Activated CD4-positive, alpha-beta T cell treated with anti-CD3 and anti-CD28 coated beads for 36 hours (primary cell): ENCODE measurements around the gene FSTL4. TPM values are rescaled to one million over a fixed set of nuclear protein-coding genes. Genes with fewer than 3 reads are reported as not detected.

Experiments used
- ATAC-seq: fragments of 200-7000 bp; cut with Tn5 transposase; one replicate; pipeline ENCODE4 v1.10.0; 2021; ENCODE audit warnings: mild to moderate bottlenecking, moderate library complexity
- CTCF ChIA-PET: fragments of 350-600 bp; sonication (Branson Sonifier 250); formaldehyde crosslinking; loops from one replicate; lab custom pipeline; 2021; ENCODE audit warnings: antibody characterized with exemption; lab: Charles Lee
- POLR2A ChIA-PET: fragments of 350-600 bp; sonication (Branson Sonifier 250); formaldehyde crosslinking; loops from one replicate; lab custom pipeline; 2021; ENCODE audit warnings: antibody characterized with exemption, inconsistent platforms; lab: Charles Lee
- DNase-seq: peaks from one replicate; pipeline ENCODE4 v3.0.0-alpha.2; 2020
- H3K27ac Mint-ChIP-seq: one replicate; pipeline ENCODE4 v1.8.0; 2021; ENCODE audit warnings: mixed read lengths
- H3K27me3 Mint-ChIP-seq: one replicate; pipeline ENCODE4 v1.8.0; 2021; ENCODE audit warnings: mixed read lengths
- H3K36me3 Mint-ChIP-seq: one replicate; pipeline ENCODE4 v1.8.0; 2021; ENCODE audit warnings: low read depth, mixed read lengths
- H3K4me1 Mint-ChIP-seq: one replicate; pipeline ENCODE4 v1.8.0; 2021; ENCODE audit warnings: mixed read lengths
- H3K4me3 Mint-ChIP-seq: one replicate; pipeline ENCODE4 v1.8.0; 2021; ENCODE audit warnings: mild to moderate bottlenecking, moderate library complexity, mixed read lengths
- H3K9me3 Mint-ChIP-seq: one replicate; pipeline ENCODE4 v1.8.0; 2021; ENCODE audit warnings: low read depth, mixed read lengths
- intact Hi-C, 2 experiments: fragments of 100-400 bp; cut with DNase I in 1 of 2; cut with micrococcal nuclease in 1 of 2; formaldehyde crosslinking; loops; one replicate each; pipeline versions ENCODE4 v1.14.2 to v1.15.1; 2022 to 2024; cut with DNase I, micrococcal nuclease
- total RNA-seq, 2 experiments: library from RNA; stranded (reverse); gene quantifications; one replicate each; pipeline ENCODE4 v1.2.3, GENCODE V29; 2021

Gene FSTL4
- total RNA-seq, 2 experiments from 2014 or later = not detected

DNA sequence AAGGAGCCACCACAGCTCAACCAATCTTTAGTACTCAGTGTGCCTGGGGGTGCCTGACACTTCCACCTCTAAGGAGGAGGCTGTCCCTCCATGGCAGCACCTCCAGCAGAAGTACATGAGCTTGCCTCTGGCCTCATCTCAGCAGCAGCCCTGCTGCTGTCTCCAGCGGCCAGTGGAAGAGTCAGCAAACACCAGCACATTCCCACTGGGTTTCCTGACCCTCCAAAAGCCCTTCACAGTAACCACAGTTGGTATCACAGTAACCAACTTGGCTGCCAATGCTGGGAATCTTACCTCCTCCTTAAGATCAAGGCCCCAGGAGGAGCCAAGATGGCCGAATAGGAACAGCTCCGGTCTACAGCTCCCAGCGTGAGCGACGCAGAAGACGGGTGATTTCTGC, 29.4 kb downstream of the FSTL4 start:
- intact Hi-C loops = no loop called here
- no peak for DNase-seq
- no peak for ATAC-seq
- H3K9me3 Mint-ChIP-seq = no peaks in the 10 kb centered on the region
- ChIA-PET POLR2A (no interaction called here), CTCF (interaction anchor here (0.7 kb wide), 1 partner anchor 164 kb away, joined by 3 read pairs; no protein-coding TSS in a partner anchor)
- H3K4me1 Mint-ChIP-seq = no peaks in the 10 kb centered on the region
- no peaks in the 10 kb centered on the region for H3K36me3 Mint-ChIP-seq
- H3K4me3 Mint-ChIP-seq = no peak overlapping the region
- peaks cover 17% of the 10 kb centered on the region for H3K27me3 Mint-ChIP-seq
- no peak overlapping the region for H3K27ac Mint-ChIP-seq

DNA sequence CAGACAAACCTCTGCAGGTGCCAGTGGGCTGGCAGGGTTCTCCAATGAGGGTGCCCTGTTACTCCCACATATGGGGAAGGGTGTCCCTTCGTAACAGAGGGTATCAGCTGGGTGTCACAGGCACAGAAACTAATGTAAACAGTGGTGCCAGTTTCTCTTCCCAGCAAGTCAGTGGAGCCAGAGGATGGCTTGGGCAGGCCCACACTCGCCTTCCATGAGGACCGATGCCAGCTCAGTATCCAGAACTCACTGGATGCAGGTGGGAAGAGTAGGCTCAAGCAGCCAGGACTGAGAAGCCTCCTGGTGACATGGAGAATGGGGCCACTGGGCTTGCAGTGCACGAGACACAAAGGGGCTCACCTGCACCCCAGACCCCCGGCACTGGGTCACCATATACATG, 30.4 kb downstream of the FSTL4 start:
- no peaks in the 10 kb centered on the region for H3K9me3 Mint-ChIP-seq
- CTCF ChIA-PET = no interaction called here

GRCh38 chr5:133581348-133581747, 31.0 kb downstream of the FSTL4 start:
- ChIA-PET CTCF (no interaction called here), POLR2A (no interaction called here)
- no peaks in the 10 kb centered on the region for H3K4me1 Mint-ChIP-seq
- no peaks in the 10 kb centered on the region for H3K36me3 Mint-ChIP-seq
- H3K27ac Mint-ChIP-seq = no peak overlapping the region
- no peak for DNase-seq
- no peak for ATAC-seq
- H3K9me3 Mint-ChIP-seq = no peaks in the 10 kb centered on the region
- intact Hi-C loops = no loop called here
- peaks cover 20% of the 10 kb centered on the region for H3K27me3 Mint-ChIP-seq
- H3K4me3 Mint-ChIP-seq = no peak overlapping the region

More for the DNA sequence above, 30.4 kb downstream of the FSTL4 start:
- ATAC-seq (no peak), DNase-seq (no peak)
- no peaks in the 10 kb centered on the region for H3K36me3 Mint-ChIP-seq
- no peaks in the 10 kb centered on the region for H3K4me1 Mint-ChIP-seq
- no peak overlapping the region for H3K4me3 Mint-ChIP-seq
- no peak overlapping the region for H3K27ac Mint-ChIP-seq
- POLR2A ChIA-PET = no interaction called here
- intact Hi-C loops = no loop called here
- H3K27me3 Mint-ChIP-seq = peaks cover 20% of the 10 kb centered on the region

DNA sequence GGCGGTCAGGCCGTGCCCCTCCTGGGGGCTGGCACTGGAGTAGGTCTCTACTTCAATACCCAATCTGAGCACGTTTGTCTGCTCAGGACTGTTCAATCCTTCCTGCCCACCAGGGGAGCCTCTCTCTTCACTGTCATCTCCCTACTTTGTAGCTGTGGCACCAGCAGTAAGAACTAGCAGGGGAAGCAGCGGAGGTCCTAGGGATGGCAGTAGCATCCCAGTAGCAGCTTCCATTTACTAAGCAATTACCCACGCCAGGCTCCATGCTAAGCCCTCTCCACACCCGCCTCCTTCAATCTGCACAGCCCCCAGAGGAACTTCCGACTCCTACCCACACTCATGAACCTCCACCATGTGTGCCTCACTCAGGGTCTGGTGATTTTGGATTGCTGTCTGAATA, 31.7 kb downstream of the FSTL4 start:
- ChIA-PET POLR2A (no interaction called here), CTCF (interaction anchor here (0.5 kb wide), 1 partner anchor 131 kb away, joined by 3 read pairs; no protein-coding TSS in a partner anchor)
- Mint-ChIP-seq H3K4me1 (no peaks in the 10 kb centered on the region), H3K36me3 (no peaks in the 10 kb centered on the region), H3K27ac (no peak overlapping the region), H3K4me3 (no peak overlapping the region), H3K9me3 (no peaks in the 10 kb centered on the region), H3K27me3 (peaks cover 23% of the 10 kb centered on the region)
- ATAC-seq (no peak), DNase-seq (no peak)
- intact Hi-C loops = no loop called here

- Mint-ChIP-seq H3K36me3 (no peaks in the 10 kb centered on the region), H3K4me3 (no peak overlapping the region), H3K27ac (no peak overlapping the region), H3K4me1 (no peaks in the 10 kb centered on the region), H3K9me3 (no peaks in the 10 kb centered on the region), H3K27me3 (peaks cover 27% of the 10 kb centered on the region)
- POLR2A ChIA-PET = no interaction called here
- DNase-seq (no peak), ATAC-seq (no peak)
- intact Hi-C loops = no loop called here
- CTCF ChIA-PET = interaction anchor here (0.5 kb wide), 1 partner anchor 225 kb away, joined by 3 read pairs; no protein-coding TSS in a partner anchor
Measured at GRCh38 chr5:133579766-133580165, 32.6 kb downstream of the FSTL4 start.

GRCh38 chr5:133569347-133569746, 43.0 kb downstream of the FSTL4 start:
- no peaks in the 10 kb centered on the region for H3K4me1 Mint-ChIP-seq
- intact Hi-C loops = loop anchor here in 1 of 2 experiments (5.0 kb wide), 1 partner anchor 43 kb away; the partner anchor contains the start of gene FSTL4
- ATAC-seq (no peak), DNase-seq (no peak)
- no peak overlapping the region for H3K4me3 Mint-ChIP-seq
- H3K36me3 Mint-ChIP-seq = peaks cover 2% of the 10 kb centered on the region
- CTCF ChIA-PET = interaction anchor here (0.6 to 1.4 kb wide), 2 partner anchors 15 to 254 kb away, joined by 3 to 4 read pairs; no protein-coding TSS in a partner anchor
- peaks cover 14% of the 10 kb centered on the region for H3K9me3 Mint-ChIP-seq
- POLR2A ChIA-PET = no interaction called here
- peaks cover 28% of the 10 kb centered on the region for H3K27me3 Mint-ChIP-seq
- H3K27ac Mint-ChIP-seq = no peak overlapping the region

DNA sequence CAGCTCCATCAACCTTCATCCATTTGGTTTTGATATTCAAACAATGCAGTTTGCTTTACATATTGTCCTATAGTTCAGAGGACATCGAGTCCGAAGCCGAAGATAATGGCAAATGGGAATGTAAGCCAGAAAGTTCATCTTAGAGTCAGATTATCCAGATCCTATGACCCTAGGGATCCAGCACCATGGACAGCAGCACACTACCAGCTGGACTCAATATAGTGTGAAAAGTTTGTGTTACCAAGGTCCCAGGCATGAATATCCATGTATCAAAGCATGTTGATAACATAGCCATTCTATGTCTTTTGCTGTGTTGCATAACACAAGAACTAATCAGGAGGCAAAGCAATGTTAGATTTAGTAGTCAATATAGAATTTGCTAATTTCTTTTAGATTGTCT, 46.3 kb downstream of the FSTL4 start:
- no peak for ATAC-seq
- H3K27ac Mint-ChIP-seq = no peak overlapping the region
- H3K4me3 Mint-ChIP-seq = no peak overlapping the region
- no peaks in the 10 kb centered on the region for H3K4me1 Mint-ChIP-seq
- DNase-seq = peak; percentile 50
- ChIA-PET CTCF (interaction anchor here (0.7 kb wide), 1 partner anchor 1197 kb away, joined by 3 read pairs; no protein-coding TSS in a partner anchor), POLR2A (no interaction called here)
- H3K9me3 Mint-ChIP-seq = no peaks in the 10 kb centered on the region
- H3K36me3 Mint-ChIP-seq = no peaks in the 10 kb centered on the region
- peaks cover 23% of the 10 kb centered on the region for H3K27me3 Mint-ChIP-seq
- intact Hi-C loops = loop anchor here in 1 of 2 experiments (5.0 kb wide), 1 partner anchor 46 kb away; the partner anchor contains the start of gene FSTL4

GRCh38 chr5:133564921-133565565, 47.3 kb downstream of the FSTL4 start:
- Mint-ChIP-seq H3K27me3 (peaks cover 22% of the 10 kb centered on the region), H3K9me3 (no peaks in the 10 kb centered on the region), H3K4me1 (no peaks in the 10 kb centered on the region), H3K36me3 (no peaks in the 10 kb centered on the region), H3K27ac (no peak overlapping the region), H3K4me3 (no peak overlapping the region)
- intact Hi-C loops = loop anchor here in 1 of 2 experiments (5.0 kb wide), 1 partner anchor 47 kb away; the partner anchor contains the start of gene FSTL4
- POLR2A ChIA-PET = no interaction called here
- ATAC-seq = peak; percentile 75
- CTCF ChIA-PET = interaction anchor here (0.6 to 2.0 kb wide), 4 partner anchors 11 to 1990 kb away, joined by 3 to 7 read pairs (median 3); no protein-coding TSS in a partner anchor
- no peak for DNase-seq

DNA sequence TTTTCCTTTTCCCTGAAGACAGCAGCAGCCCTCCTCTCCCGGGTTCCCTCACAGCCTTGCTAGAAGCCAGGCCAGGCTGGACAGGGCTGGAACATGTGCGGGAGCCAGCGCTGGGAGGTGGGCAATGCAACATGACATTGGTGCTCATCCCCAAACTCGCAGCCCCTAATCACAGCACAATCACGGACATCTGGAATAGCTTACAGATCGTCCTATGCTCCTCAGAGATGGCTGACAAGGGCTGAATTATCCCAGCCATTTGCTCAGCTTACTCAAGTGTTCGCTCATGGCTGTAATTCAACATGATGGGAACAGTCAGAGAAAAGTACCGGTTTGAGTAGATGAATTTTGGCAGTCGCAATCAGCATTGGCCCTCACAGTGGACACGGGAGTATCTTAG, 49.8 kb downstream of the FSTL4 start:
- Mint-ChIP-seq H3K4me1 (no peaks in the 10 kb centered on the region), H3K9me3 (no peaks in the 10 kb centered on the region), H3K27ac (no peak overlapping the region), H3K27me3 (peaks cover 23% of the 10 kb centered on the region), H3K4me3 (no peak overlapping the region), H3K36me3 (no peaks in the 10 kb centered on the region)
- DNase-seq (no peak), ATAC-seq (no peak)
- CTCF ChIA-PET = interaction anchor here (1.0 kb wide), 1 partner anchor 9 kb away, joined by 3 read pairs; no protein-coding TSS in a partner anchor
- intact Hi-C loops = no loop called here
- POLR2A ChIA-PET = no interaction called here

- Mint-ChIP-seq H3K27me3 (peaks cover 21% of the 10 kb centered on the region), H3K27ac (no peak overlapping the region), H3K4me3 (no peak overlapping the region), H3K4me1 (no peaks in the 10 kb centered on the region), H3K36me3 (no peaks in the 10 kb centered on the region), H3K9me3 (no peaks in the 10 kb centered on the region)
- intact Hi-C loops = loop anchor here in 1 of 2 experiments (10.0 kb wide), 1 partner anchor 305 kb away; no protein-coding TSS in a partner anchor
- POLR2A ChIA-PET = no interaction called here
- CTCF ChIA-PET = interaction anchor here (0.8 to 2.0 kb wide), 3 partner anchors 11 to 309 kb away, joined by 3 to 6 read pairs (median 5); no protein-coding TSS in a partner anchor
- DNase-seq = no peak
- no peak for ATAC-seq
Measured at GRCh38 chr5:133559960-133560359, 52.4 kb downstream of the FSTL4 start.

GRCh38 chr5:133556551-133556950, 55.8 kb downstream of the FSTL4 start:
- intact Hi-C loops = loop anchor here in 1 of 2 experiments (10.0 kb wide), 1 partner anchor 308 kb away; no protein-coding TSS in a partner anchor
- CTCF ChIA-PET = no interaction called here

More at GRCh38 chr5:133556551-133556950, 55.8 kb downstream of the FSTL4 start:
- H3K27me3 Mint-ChIP-seq = peaks cover 30% of the 10 kb centered on the region
- no peak overlapping the region for H3K27ac Mint-ChIP-seq
- no peak overlapping the region for H3K4me3 Mint-ChIP-seq
- H3K36me3 Mint-ChIP-seq = no peaks in the 10 kb centered on the region
- DNase-seq = no peak
- no peaks in the 10 kb centered on the region for H3K9me3 Mint-ChIP-seq
- POLR2A ChIA-PET = no interaction called here
- ATAC-seq = no peak
- no peaks in the 10 kb centered on the region for H3K4me1 Mint-ChIP-seq
